Femur (tissue), 1 donor: ENCODE measurements around the gene JAG2.

Experiments used
- DNase-seq: peaks from one replicate; pipeline ENCODE4 v3.0.0-alpha.2; 2017

The JAG2 gene

DNA sequence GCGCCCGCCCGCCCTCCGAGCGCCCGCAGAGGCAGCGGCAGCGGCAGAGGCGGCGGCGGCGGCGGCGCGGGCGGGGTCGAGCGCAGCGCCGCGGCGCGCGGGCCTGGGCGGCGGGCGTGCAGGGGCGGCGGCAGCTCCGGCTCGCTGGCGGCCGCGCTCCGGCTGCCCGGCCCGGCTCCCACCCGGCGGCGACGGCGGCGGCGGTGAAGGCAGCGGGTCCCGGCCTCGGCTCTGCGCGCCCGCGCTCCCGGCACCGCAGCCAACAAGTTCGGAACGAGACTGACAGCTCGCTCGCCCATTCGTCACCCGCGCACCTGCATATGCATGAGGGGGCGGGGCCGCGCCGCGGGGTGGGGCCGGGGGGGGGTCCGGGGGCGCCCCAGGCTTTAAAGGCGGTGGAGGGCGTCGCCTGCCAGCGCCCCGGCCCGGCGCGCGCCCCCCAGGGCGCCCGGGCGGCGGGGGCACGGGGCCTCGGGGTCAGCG, at the start of gene JAG2:
JAG2 (minus strand) TSS at position 281 of the 483 bp plus-strand sequence. CDS start 356 bp downstream, outside the sequence.
- DNase-seq: no peak

DNA sequence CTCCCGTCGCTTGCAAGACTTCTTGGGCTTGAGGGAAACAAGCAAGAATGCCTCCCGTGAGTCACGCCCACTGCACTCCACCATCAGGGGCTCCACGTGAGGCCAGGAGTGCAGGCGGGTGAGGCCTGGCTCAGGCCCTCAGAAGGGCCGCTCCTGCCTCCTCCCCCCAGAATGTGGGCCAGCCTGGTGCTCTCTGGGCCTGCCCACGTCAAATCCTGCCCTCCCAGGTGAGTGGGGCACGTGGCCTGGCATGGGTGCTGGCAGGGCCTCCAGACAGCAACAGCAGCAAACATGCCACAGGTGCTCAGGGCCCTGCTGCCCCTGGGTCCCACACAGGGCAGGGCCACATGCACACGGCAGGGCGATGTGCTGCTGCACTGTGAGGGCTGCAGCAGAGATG, 49.2 kb upstream of the JAG2 start:
- DNase-seq: no peak

DNA sequence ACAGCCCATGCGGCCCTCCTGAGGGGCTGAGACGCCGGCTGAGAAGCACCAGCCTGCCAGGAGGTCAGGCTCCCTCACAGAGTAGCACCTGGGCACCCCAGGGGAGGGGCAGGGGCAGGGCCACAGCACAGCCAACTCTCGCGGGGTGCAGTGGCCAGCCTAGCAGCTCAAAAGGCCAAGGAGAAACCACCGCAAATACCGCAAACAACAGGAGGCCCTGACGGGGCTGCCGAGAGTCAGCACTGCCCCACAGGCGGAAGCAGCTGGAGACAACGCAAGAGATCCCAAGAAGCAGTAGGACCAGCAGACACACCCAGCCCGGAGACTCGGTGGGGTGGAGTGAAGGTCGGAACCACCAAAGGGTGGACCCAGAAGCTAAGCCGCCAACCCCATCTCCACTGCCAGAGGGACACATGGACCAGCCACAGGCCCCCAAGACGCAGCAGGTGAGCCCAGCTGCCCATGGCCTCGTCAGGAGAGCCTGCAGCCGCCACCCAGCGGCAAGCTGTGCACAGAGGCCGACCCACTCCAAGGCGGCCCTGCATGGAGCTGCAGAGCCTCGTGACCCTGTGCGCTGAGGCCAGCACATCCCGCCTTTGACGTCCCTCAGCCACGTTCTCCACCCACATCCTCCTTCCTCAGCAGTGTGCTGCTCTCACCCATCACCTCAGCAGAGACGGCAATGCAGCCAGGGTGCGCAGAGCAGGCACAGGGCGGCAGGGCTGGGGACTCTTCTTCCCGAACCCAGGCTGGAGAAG, 48.1 kb upstream of the JAG2 start:
- DNase-seq: no peak

DNA sequence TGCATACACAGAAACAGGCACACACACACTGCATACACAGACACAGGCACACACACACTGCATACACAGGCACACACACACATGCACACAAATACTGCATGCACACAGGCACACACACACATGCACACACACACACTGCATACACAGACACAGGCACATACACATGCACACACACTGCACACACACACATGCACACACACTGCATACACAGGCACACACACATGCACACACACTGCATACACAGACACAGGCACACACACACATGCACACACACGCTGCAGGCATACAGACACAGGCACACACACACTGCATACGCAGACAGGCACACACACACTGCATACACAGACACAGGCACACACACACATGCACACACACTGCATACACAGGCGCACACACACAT, 47.0 kb upstream of the JAG2 start:
- no peak for DNase-seq

DNA sequence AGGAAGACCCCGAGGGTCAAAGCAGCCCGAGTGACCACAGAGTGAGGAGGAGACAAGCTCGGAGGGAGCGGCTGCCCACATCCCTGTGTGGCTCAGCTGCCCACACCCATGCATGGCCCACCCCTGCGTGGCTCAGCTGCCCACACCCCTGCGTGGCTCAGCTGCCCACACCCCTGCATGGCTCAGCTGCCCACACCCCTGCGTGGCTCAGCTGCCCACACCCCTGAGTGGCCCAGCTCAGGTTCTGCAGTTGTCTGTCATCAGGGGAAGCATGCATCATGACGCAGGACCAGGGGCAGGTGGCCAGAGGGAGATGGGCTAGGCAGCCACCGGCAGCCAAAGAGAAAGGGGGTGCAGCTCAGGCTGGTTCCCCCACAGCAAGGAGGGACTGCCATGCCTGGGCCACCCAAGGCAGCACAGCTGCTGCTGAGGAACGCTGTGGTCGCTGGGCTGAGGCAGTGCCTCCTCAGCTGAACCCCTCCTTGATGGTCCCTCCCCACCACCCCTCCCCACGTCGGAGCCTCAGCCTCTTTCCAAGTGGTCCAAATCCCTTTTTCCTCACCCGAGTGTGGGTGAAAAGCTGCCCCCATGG, 45.8 kb upstream of the JAG2 start:
- DNase-seq: no peak

DNA sequence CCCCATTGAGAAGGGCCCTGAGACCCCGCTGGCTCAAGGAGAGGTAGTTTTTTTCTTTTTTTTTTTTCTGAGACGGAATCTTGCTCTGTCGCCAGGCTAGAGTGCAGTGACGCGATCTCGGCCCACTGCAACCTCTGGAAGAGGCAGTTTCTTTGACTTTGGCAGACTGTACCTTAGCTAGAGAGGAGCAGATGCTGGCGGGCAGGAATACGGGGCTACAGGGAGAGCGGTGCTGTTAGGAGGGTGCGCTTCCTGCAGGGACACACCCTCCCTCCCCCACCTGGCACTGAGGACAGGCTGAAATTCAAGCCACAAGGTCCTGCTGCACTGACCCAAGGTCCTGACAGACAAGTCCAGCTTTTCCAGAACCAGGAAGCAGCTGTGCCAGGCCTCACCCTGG, 44.8 kb upstream of the JAG2 start:
- DNase-seq: no peak

DNA sequence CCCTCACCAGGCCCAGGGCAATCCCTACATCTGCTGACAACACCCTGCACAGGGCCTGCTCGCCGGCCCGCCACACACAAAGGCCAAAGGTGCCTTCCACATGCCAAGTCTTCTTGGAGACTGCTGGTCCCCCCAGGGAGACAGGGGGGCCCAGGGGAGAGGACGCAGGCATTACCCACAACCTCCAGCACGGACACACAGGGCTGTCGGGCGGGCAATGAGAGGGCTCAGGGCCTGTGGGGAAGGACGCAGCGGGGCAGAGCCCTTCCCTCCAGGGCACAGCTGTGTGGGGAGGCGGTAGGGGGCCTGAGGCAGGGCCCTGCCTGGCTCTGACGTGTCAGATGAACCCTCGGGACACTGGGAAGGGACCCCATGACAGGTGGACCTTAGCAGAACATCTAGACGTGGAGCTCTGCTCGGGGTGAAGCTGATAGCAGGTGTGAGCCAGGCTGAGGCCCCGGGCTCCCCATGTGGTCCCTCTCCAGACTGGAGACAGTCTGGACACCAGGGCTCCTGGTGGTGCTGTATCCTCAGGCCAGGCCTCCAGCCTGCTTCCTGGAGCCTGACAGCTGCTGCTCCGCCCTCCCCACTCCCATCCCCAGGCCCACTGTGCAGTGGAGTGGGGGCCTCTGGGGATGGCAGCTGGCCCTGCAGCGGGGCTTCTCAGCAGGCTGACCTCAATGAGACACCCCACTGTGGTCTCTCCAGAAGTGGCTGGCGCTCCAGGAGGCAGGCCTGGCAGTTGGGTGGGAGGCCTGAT, 44.1 kb upstream of the JAG2 start:
- peak; percentile 64 for DNase-seq

DNA sequence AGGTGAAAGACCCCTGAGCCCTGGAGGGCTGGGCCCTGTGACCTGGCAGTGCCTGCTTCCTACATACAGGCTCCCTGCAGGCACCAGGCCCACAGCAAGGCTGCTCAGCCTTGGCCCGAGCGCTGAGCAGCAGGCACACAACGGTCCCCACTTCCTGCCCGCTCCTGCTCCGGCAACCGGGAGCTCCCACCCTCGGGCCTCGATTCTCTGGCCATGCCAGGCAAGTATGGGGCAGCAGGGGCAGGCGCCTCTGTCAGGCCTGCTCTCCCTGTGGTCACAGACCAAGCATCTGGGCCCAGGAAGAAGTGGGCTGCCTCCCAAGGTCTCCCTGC, 43.1 kb upstream of the JAG2 start:
- DNase-seq: no peak

DNA sequence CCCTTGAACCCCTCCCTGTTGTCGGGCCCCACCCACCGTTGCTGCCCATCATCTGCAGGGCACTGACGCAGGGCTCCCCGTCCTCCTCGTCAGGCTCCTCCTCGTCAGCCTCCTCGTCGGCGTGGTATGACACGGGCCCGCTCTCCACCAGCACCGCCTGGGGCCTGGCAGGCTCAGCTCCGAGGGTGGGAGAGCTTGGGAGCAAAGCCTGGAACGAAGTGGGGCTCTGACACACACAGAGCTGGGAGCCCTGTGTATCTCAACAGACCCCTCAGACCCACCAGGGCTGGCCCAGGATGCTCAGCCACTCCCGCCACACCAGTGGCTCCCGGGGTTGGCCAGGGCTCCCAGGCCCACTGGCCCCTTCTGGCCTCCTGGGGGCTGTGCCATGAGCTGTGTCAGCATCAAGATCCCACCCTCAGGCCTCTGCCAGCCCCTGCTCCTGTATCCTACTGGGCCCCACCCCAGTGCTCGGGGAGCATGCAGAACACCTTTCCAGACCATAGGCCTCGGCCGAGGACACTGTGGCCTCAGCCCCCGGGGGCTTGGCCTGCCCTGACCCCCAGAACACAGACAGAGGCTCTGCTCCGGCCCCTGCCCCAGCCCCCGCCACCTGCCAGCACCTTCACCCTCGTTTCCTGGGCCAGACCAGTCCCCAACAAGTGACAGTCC, 42.6 kb upstream of the JAG2 start:
- no peak for DNase-seq

DNA sequence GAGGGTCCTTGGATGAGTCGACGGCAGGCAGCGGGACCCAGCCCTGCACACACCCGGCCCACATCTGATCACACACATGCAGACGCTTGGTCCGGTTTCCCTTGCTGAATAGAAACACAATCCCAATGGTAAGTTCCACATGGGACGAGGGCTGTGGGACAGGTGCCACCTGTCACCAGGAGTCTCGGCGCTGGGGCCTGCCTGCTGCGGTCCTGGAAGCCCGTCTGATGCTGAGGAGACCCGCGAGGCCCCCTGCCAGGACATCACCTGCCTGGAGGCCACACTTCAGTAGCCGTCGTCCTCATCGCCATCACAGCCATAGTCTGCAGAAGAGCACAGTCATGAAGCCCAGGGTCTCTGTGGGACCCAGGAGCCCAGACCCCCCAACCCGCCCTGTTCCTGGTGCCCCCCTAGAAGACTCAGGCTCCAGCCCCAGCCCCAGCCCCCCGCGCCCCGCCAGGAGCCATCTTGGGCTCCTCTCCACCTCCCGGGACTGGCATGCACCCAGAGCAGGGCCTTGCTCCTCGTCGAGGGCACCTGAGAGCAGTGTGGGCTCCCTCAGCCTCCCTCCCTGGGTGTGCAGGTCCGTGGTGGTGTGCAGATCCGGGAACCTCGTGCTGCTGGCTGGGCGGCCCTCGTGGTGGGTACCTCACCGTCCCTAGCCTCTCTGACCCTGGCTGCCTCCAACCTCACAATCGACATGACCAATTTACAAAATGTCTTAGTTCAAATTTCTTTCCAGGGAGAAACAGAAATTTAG, 41.9 kb upstream of the JAG2 start:
- DNase-seq: no peak

DNA sequence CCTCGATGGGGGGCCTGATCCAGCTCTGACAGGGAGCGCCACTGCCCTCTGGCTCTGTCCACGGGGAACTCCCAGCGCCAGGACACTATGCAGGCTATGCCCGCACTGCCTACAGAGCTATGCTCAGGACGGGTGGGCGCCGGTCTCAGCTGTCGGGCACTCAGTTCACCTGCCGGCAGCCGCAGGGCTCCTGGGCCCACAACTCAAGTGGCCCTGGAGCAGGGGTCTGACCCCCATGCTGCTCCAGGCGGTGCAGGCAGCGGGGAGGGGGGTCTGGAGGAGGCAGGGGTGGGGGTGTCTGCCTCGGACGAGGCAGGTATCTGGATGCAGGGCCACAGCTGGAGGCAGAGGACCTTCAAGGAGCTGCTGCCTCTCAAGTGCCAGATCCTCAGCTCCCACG, 41.1 kb upstream of the JAG2 start:
- DNase-seq: no peak

DNA sequence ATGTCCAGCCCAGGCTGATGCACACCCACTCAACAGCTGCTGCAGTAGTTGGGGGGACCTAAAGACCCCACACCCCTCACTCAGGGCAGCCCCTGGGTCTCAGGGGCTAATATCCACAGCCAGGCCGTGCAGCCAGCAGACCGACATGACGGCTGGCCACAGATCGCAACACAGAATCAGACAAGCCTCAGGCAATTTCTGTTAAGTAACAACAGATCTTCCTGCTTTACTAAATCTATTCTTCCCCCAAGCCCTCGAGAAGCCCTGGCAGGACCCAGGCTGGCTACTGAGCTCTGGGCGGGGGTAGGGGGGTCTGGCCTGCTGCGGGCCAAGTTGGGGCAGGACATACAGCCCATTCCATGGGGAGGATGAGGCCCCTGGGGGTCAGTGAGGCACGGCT, 40.5 kb upstream of the JAG2 start:
- no peak for DNase-seq

DNA sequence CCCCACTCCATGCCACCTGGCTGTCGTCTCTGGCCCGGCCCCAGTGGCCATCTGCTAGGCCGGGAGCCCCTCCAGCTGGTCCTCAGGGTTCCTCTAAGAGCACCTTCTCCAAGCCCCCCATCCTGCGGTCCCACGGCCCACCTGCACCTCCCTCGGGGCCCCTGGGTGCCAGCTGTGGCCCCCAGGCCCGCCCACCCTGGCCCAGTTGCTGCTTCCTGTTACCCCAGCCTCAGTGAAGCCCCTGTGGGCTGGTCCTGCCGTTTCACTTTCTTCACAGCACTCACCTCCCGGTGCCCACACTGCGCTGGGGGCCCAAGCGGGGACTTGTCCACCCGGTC, 40.1 kb upstream of the JAG2 start:
- no peak for DNase-seq

DNA sequence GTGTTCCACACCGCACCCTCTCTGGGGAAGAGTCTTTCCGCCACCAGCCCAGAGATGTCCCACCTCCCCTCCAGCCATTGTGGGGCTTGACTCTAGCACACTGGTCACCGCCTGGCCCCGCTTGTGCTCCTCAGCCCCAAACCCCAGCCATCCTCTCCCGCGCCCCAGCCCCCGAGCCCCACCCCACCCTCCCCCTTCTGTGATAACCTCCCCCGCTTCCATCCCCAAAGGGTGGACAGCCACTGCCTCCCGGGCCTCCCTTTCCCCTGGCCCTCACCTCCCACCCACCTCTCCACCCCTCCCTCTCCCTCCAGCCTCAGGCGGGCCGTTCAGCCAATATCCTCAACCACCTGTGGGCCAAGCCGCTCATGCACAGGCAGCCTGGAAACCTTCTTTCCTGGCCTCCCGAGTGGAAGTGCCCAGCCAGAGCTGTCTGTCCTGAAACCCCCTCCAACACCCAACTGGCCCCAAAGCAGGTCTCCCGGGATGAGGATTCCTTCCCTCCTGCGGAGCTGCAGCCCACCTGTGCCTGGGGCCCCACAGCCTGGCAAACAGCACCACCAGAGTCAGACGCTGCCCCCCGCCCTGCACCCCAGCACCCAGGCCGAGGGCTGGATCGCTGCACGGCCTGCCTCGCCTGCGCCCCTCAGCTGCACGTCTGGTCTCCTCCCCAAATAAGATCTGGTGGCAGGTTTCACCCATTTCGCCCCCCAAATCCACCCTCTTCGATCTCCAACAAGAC, 39.6 kb upstream of the JAG2 start:
- DNase-seq: no peak

DNA sequence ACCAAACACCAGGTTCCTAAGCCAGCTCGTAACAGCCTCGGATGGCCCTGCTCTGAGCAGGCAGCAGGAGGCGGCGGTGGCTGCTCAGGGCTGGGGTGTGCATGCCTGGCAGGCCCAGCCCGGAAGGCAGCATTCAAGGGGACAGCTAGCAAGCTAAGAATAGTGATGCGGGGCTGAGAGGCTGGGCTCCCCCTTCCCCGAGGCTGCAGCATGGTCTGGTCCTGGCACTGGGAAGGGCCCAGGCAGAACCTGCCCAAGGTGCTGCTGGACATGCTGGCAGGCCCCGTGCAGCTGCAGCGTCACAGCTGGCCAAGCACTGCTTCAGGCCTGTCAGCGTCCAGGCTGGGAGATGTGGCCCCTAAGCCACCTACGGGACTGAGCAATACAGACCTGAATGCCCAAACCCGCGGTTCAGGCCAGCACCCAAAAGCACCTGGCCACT, 38.9 kb upstream of the JAG2 start:
- DNase-seq: no peak

DNA sequence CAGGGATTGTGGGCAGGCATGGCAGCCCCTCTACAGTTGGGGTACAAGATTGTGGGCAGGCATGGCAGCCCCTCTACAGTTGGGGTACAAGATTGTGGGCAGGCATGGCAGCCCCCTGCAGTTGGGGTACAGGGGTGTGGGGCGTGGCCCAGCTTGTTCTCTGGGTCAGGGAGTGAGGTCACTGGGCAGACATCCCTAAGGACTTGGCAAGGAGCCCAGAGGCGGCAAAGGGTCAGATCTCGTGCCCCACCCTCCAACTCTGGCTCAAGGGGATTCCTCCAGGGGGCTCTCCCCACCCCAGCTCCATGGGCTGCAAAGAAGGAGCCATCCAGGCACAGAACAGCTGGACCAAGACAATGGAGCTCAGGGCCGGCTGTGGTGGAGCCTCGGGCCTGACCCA, 38.3 kb upstream of the JAG2 start:
- no peak for DNase-seq

DNA sequence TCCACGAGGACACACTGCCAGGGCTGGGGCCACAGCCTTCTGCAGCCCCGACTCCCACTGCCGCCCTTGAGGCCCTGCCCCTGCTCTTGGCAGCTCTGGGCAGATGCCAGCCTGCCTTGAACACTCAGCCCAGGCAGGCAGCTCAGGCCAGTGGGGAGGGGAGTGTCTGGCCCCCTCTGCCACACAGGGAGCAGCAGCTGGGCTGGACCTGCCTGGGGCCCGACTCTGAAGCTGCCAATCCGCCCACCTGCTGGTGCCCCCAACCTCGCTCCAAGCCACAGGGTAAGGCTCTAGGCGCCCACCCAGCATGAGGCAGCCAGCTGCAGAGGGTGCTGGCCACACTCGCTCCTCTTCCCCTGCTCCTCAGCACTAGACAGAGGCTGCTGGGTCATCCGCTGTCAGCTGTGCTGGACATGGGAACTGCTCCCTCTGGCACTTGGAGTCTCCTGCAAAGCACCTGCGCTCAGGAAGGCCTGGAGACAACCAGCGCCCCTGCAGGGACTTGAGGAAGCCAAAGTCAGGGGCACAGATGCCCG, 37.2 kb upstream of the JAG2 start:
- DNase-seq: peak; percentile 62

DNA sequence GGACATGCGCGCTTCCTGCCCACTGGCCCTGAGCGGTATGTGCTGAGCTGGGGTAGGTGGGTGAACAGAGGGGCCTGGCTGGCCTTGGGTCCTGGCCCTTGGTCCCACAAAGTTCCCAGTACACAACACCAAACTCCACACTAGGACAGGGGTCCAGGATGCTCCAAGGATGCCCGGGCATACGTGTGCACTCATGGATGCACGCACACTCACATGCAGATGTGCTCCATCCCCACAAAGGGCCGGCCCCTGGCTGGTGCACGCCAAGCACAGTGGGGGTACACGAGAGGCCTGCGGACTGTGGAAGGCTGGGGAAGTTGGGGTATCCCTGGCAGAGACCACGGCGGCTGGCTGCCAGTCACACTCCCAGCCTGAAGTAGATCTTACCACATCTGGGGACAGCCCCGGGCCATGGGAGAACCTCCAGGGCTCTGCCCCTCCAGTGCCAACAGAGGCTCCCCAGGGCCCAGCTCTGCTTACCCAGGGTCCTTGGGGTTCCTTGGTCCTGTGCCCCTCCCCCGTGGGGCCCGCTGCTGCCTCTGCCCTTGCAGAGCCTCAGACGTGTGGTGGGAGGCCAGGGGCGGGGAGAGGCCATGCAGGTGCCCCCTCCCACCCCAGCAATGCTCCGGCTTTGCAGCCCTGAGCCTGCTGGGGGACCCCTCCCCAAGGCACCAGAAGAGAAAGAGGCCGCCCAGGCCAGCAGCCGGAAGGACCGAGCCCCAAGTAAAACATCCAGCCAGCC, 36.5 kb upstream of the JAG2 start:
- DNase-seq: no peak

DNA sequence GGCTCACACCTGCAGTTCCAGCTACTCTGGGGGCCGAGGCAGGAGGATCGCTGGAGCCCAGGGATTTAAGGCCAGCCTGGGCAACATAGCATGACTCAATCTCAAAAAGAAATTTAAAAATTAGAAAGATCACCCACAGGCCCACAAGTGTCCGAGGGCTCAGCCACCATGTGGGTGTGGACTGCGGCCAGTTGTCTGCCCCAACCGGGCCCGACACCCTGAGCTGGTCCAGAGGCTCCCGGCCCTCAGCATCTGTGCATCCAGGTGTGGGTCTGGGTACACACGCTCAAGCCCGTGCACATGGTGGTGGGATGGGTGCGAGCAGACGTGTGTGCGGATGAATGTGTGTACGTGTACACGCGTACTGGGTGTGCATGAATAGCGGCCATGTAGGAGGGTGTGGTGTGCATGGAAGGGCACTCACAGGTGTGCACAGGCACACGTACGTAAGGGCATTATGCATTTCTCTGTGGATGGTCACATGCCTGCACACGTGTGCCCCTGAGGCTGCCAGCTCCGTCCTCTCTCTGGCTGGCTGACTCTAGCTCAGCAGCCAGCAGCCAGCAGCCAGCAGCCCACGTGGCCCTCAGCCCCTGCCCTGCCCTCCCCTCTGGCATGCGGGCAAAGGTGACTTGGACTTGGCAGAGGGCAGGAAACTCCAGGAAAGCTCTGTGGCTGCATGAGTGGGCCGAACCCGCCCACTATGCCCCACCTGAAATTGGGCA, 35.8 kb upstream of the JAG2 start:
- peak; percentile 65 for DNase-seq

DNA sequence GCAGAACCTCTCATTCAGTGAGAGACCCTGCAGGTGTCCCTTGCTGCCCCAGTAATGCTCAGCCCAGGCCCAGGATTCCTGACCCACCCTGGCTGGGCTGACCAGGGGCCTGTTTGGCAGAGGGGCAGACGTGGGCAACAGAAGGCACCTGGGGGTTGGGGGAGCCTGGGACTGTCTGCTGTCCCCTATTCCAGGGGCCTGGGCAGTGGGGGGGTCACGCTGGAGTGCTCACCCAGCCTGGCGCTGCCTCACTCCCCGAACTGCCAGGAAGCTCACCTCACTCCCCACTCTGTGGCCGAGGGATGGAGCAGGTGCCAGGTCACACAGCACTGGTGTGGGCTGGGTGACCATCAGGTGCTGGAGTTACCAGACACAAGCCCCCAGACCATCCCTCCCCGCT, 35.1 kb upstream of the JAG2 start:
- DNase-seq: no peak
